EL (cell line): ENCODE measurements around the gene MORN5.

Source experiments
- DNase-seq: peaks from one replicate; pipeline ENCODE4 v3.0.0-alpha.2; 2016

MORN5 gene

GRCh38 chr9:122192914-122193525, 33.3 kb downstream of the MORN5 start:
- DNase-seq: no peak

GRCh38 chr9:122193651-122194050, 33.9 kb downstream of the MORN5 start:
- DNase-seq: no peak

GRCh38 chr9:122195875-122196274, 36.2 kb downstream of the MORN5 start:
- no peak for DNase-seq

GRCh38 chr9:122197426-122197825, 37.7 kb downstream of the MORN5 start:
- no peak for DNase-seq

- DNase-seq: no peak
Measured at GRCh38 chr9:122197882-122198281, 38.2 kb downstream of the MORN5 start.

- DNase-seq: peak; percentile 60
Measured at GRCh38 chr9:122200960-122201595, 41.4 kb downstream of the MORN5 start.

GRCh38 chr9:122201641-122202040, 41.9 kb downstream of the MORN5 start:
- peak; percentile 41 for DNase-seq

GRCh38 chr9:122202111-122202510, 42.4 kb downstream of the MORN5 start:
- DNase-seq: no peak

GRCh38 chr9:122204055-122204454, 44.3 kb downstream of the MORN5 start:
- no peak for DNase-seq

GRCh38 chr9:122204491-122204890, 44.8 kb downstream of the MORN5 start:
- DNase-seq: no peak

- DNase-seq: no peak
Measured at GRCh38 chr9:122205176-122205575, 45.5 kb downstream of the MORN5 start.

GRCh38 chr9:122206118-122207046, 46.7 kb downstream of the MORN5 start:
- DNase-seq: peak; percentile 81

- DNase-seq: no peak
Measured at GRCh38 chr9:122207096-122207495, 47.4 kb downstream of the MORN5 start.

GRCh38 chr9:122209451-122209850, 49.7 kb downstream of the MORN5 start:
- DNase-seq: no peak

GRCh38 chr9:122212473-122213004, 52.8 kb downstream of the MORN5 start:
- DNase-seq: no peak

- no peak for DNase-seq
Measured at GRCh38 chr9:122213102-122213588, 53.4 kb downstream of the MORN5 start.

GRCh38 chr9:122213589-122214413, 54.1 kb downstream of the MORN5 start:
- peak; percentile 34 for DNase-seq

- DNase-seq: no peak
Measured at GRCh38 chr9:122214507-122214906, 54.8 kb downstream of the MORN5 start.

GRCh38 chr9:122215663-122216062, 56.0 kb downstream of the MORN5 start:
- no peak for DNase-seq

GRCh38 chr9:122216138-122216797, 56.6 kb downstream of the MORN5 start:
- DNase-seq: no peak

GRCh38 chr9:122216798-122217418, 57.2 kb downstream of the MORN5 start:
- DNase-seq: no peak
